Heart right ventricle (tissue), 16 donors: ENCODE results near the gene RMND5B. TPM values are rescaled to one million over a fixed set of nuclear protein-coding genes. Genes with fewer than 3 reads are reported as not detected.

Experiments used
- ATAC-seq, 8 donors: fragments of 200-7000 bp; cut with Tn5 transposase; one replicate each; pipeline ENCODE4 v1.9.1; 2020; ENCODE audit warnings: mild to moderate bottlenecking in 8 of 8, moderate library complexity in 8 of 8, moderate number of reproducible peaks in 1 of 8
- DNase-seq, 2 donors: peaks; one replicate each; pipeline ENCODE4 v3.0.0-alpha.2; 2020
- H3K27ac ChIP-seq, 10 donors: fragments of 200-600 bp; sonication (generic) in 2 of 10; one replicate each; pipeline versions ENCODE4 v1.5.0 to v1.8.0; 2020 to 2022; ENCODE audit warnings: mild to moderate bottlenecking in 3 of 10
- H3K27me3 ChIP-seq, 7 donors: fragments of 200-600 bp; one replicate each; pipeline ENCODE4 v1.8.0; 2021 to 2022; ENCODE audit warnings: mild to moderate bottlenecking in 2 of 7
- H3K36me3 ChIP-seq, 9 donors: fragments of 200-600 bp; sonication (generic) in 1 of 9; one replicate each; pipeline versions ENCODE4 v1.5.0 to v1.8.0; 2020 to 2022; ENCODE audit warnings: mild to moderate bottlenecking in 2 of 9
- H3K4me1 ChIP-seq, 9 donors: fragments of 200-600 bp; sonication (generic) in 1 of 9; one replicate each; pipeline versions ENCODE4 v1.5.0 to v1.8.0; 2020 to 2022; ENCODE audit warnings: mild to moderate bottlenecking in 4 of 9
- H3K4me3 ChIP-seq, 10 donors: fragments of 200-600 bp; sonication (generic) in 2 of 10; one replicate each; pipeline versions ENCODE4 v1.5.0 to v1.8.0; 2020 to 2022; ENCODE audit warnings: mild to moderate bottlenecking in 7 of 10, moderate library complexity in 2 of 10
- H3K9me3 ChIP-seq, 11 donors: fragments of 200-600 bp in 10 of 11; sonication (generic) in 2 of 11; one replicate each; pipeline versions ENCODE4 v1.5.0 to v1.8.0; 2013 to 2022; ENCODE audit warnings: mild to moderate bottlenecking in 2 of 11, control low read depth in 1 of 11, moderate library complexity in 1 of 11
- CTCF ChIP-seq, 9 donors: fragments of 200-600 bp; sonication (generic) in 2 of 9; IDR thresholded peaks; one replicate each; pipeline versions ENCODE4 v1.5.0 to v1.8.0; 2021 to 2022; ENCODE audit warnings: antibody characterized with exemption in 9 of 9, mild to moderate bottlenecking in 5 of 9, moderate library complexity in 1 of 9
- WGBS, 2 donors: extraction: QIAGEN DNeasy Blood & Tissue Kit; methylation state at CpG; one replicate each; pipeline ENCODE4 v1.1.7; 2013; ENCODE audit warnings: inconsistent platforms in 1 of 2; 5-methylcytosine and 5-hydroxymethylcytosine counted together
- intact Hi-C, 10 donors: fragments of 100-400 bp; cut with DNase I; formaldehyde crosslinking; loops; one replicate each; pipeline versions ENCODE4 v1.11.1 to v1.14.2; 2022
- polyA plus RNA-seq, 2 donors: library from polyadenylated mRNA; stranded (reverse); fragments of 200-250 nt; gene quantifications; one replicate each; pipeline ENCODE4 v1.2.3, GENCODE V29; 2013
- total RNA-seq, 10 donors: library from RNA; stranded (reverse); fragmentation: NEBNext Ultra II Directional in 3 of 10; extraction: Animal tissue kit (Norgen Biotek cat#: 25700) in 3 of 10; gene quantifications; one replicate each; pipeline versions ENCODE4 v1.2.1 to v1.2.4, GENCODE V29; 2021 to 2023
- donor health status: Arrhythmogenic right ventricular cardiomyopathy.
- donor health status: ischemic (EF 13 %, LVEDD 7.1; RV severe dilation, severe dysfunction).
- donor health status: healthy with polysubstance abuse.
- donor health status: DM: no; HTN: yes; CAD: no.
- donor health status: DM: no; HTN: no; CAD: no.
- donor health status: ischemic (EF 25% LVEDD 6.9; RV normal size, moderate dysfunction).
- donor health status: ischemic (EF 25% LVEDD 5.7; RV mildly dilated, moderate dysfunction).
- donor health status: healthy.
- donor health status: DM: yes; HTN: yes; CAD: no.
- donor health status: Ischemic cardiomyopathy.
- donor health status: ischemic (EF 35%, LVEDD 5.7; RV mildly dilated, moderate dysfunction).
- donor health status: nonischemic (EF 11% LVEDD 7.7; RV severe dilation, severe dysfunction).
- donor health status: DM: yes; HTN: yes; CAD: no.
- donor health status: PGD.
- donor health status: ischemic (EF 29% LVEDD 5.4; RV normal size, mild dysfunction).
- donor health status: nonischemic (EF 23%, LVEDD 6.1; RV moderate dilation, normal function).

Gene RMND5B
- total and polyA plus RNA-seq, 12 donors, result 29.1 to 38.5 (median 32.8) TPM

GRCh38 chr5:178192787-178193186 lies 62.0 kb downstream of the RMND5B start:
- Histone ChIP-seq H3K4me3 (no peak overlapping the region), H3K36me3 (no peaks in the 10 kb centered on the region), H3K4me1 (peaks cover 0 to 6% (median 0%) of the 10 kb centered on the region in 9 donors), H3K9me3 (no peaks in the 10 kb centered on the region), H3K27me3 (peaks cover 0 to 44% (median 16%) of the 10 kb centered on the region in 7 donors), H3K27ac (no peak overlapping the region)
- intact Hi-C loops, result no loop called here
- ATAC-seq, result no peak
- WGBS, 2 donors, result 88 to 94% methylated on average over 7 of the region's 7 CpGs
- TF ChIP-seq CTCF (IDR thresholded peaks at IDR 0.05), result no peak
- DNase-seq, result no peak

GRCh38 chr5:178193251-178193809 lies 62.5 kb downstream of the RMND5B start:
- Histone ChIP-seq H3K36me3 (no peaks in the 10 kb centered on the region), H3K4me1 (peaks cover 0 to 6% (median 0%) of the 10 kb centered on the region in 9 donors), H3K27me3 (peaks cover 0 to 43% (median 16%) of the 10 kb centered on the region in 7 donors), H3K27ac (no peak overlapping the region), H3K9me3 (no peaks in the 10 kb centered on the region), H3K4me3 (no peak overlapping the region)
- 72 to 78% methylated on average over 8 of the region's 8 CpGs for WGBS, 2 donors
- TF ChIP-seq CTCF (IDR thresholded peaks at IDR 0.05), result no peak
- ATAC-seq (no peak), DNase-seq (no peak)
- intact Hi-C loops, result no loop called here

GRCh38 chr5:178194026-178194425 lies 63.2 kb downstream of the RMND5B start:
- no peaks in the 10 kb centered on the region for H3K36me3 ChIP-seq
- WGBS, 2 donors, result 30 to 40% methylated on average over 7 of the region's 7 CpGs
- no peak for TF ChIP-seq CTCF (IDR thresholded peaks at IDR 0.05)
- no peak overlapping the region for H3K4me3 ChIP-seq
- no peaks in the 10 kb centered on the region for H3K9me3 ChIP-seq
- intact Hi-C loops, result no loop called here
- H3K27ac ChIP-seq, result no peak overlapping the region
- ATAC-seq (no peak), DNase-seq (no peak)
- peaks cover 0 to 36% (median 16%) of the 10 kb centered on the region in 7 donors for H3K27me3 ChIP-seq
- peaks cover 0 to 6% (median 0%) of the 10 kb centered on the region in 9 donors for H3K4me1 ChIP-seq

- Histone ChIP-seq H3K36me3 (no peaks in the 10 kb centered on the region), H3K9me3 (no peaks in the 10 kb centered on the region), H3K27me3 (peaks cover 0 to 26% (median 16%) of the 10 kb centered on the region in 7 donors), H3K4me1 (peaks cover 0 to 6% (median 0%) of the 10 kb centered on the region in 9 donors), H3K27ac (no peak overlapping the region), H3K4me3 (no peak overlapping the region)
- no peak for ATAC-seq
- intact Hi-C loops, result no loop called here
- no peak for DNase-seq
- whole genome bisulfite sequencing, 2 donors, result 73 to 78% methylated on average over 7 of the region's 7 CpGs
- TF ChIP-seq CTCF (IDR thresholded peaks at IDR 0.05), result no peak
Observed at GRCh38 chr5:178196281-178196812, 65.5 kb downstream of the RMND5B start.
